ENCODE results near the gene ARHGAP23. TPM values are rescaled to one million over a fixed set of nuclear protein-coding genes. Genes with fewer than 3 reads are reported as not detected.
"Not testable (repeated sequence)": the region's sequence is repeated elsewhere in the genome, so short reads cannot be mapped to it uniquely, and the experiment has no call there.

ARHGAP23 gene
- total and polyA plus RNA-seq, 2 experiments from 2014 or later: 21.4 to 150 TPM

DNA sequence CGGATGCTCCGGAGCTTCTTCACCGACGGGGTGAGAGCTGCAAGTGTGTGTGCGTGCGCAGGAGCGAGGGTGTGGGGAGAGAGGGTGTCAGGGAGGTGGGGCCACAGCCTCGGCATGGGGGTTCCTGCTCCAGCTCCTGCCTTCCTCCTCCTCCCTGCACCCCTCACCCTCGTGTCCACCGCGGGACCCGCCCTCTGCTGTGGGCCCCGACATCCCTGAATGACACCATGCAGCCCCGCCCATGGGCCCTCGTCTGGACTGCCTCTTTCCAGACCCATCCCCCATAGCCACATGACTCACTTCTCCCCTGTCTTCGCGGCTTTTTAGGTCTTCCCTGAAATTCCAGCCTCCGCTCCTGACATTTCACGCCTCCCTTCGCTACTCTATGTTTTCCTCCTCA lies 41.6 kb downstream of the ARHGAP23 start (continued):
- TF ChIP-seq, protein P1, sequence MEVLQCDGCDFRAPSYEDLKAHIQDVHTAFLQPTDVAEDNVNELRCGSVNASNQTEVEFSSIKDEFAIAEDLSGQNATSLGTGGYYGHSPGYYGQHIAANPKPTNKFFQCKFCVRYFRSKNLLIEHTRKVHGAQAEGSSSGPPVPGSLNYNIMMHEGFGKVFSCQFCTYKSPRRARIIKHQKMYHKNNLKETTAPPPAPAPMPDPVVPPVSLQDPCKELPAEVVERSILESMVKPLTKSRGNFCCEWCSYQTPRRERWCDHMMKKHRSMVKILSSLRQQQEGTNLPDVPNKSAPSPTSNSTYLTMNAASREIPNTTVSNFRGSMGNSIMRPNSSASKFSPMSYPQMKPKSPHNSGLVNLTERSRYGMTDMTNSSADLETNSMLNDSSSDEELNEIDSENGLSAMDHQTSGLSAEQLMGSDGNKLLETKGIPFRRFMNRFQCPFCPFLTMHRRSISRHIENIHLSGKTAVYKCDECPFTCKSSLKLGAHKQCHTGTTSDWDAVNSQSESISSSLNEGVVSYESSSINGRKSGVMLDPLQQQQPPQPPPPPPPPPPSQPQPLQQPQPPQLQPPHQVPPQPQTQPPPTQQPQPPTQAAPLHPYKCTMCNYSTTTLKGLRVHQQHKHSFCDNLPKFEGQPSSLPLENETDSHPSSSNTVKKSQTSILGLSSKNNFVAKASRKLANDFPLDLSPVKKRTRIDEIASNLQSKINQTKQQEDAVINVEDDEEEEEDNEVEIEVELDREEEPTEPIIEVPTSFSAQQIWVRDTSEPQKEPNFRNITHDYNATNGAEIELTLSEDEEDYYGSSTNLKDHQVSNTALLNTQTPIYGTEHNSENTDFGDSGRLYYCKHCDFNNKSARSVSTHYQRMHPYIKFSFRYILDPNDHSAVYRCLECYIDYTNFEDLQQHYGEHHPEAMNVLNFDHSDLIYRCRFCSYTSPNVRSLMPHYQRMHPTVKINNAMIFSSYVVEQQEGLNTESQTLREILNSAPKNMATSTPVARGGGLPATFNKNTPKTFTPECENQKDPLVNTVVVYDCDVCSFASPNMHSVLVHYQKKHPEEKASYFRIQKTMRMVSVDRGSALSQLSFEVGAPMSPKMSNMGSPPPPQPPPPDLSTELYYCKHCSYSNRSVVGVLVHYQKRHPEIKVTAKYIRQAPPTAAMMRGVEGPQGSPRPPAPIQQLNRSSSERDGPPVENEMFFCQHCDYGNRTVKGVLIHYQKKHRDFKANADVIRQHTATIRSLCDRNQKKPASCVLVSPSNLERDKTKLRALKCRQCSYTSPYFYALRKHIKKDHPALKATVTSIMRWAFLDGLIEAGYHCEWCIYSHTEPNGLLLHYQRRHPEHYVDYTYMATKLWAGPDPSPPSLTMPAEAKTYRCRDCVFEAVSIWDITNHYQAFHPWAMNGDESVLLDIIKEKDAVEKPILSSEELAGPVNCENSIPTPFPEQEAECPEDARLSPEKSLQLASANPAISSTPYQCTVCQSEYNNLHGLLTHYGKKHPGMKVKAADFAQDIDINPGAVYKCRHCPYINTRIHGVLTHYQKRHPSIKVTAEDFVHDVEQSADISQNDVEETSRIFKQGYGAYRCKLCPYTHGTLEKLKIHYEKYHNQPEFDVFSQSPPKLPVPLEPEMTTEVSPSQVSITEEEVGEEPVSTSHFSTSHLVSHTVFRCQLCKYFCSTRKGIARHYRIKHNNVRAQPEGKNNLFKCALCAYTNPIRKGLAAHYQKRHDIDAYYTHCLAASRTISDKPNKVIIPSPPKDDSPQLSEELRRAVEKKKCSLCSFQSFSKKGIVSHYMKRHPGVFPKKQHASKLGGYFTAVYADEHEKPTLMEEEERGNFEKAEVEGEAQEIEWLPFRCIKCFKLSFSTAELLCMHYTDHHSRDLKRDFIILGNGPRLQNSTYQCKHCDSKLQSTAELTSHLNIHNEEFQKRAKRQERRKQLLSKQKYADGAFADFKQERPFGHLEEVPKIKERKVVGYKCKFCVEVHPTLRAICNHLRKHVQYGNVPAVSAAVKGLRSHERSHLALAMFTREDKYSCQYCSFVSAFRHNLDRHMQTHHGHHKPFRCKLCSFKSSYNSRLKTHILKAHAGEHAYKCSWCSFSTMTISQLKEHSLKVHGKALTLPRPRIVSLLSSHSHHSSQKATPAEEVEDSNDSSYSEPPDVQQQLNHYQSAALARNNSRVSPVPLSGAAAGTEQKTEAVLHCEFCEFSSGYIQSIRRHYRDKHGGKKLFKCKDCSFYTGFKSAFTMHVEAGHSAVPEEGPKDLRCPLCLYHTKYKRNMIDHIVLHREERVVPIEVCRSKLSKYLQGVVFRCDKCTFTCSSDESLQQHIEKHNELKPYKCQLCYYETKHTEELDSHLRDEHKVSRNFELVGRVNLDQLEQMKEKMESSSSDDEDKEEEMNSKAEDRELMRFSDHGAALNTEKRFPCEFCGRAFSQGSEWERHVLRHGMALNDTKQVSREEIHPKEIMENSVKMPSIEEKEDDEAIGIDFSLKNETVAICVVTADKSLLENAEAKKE (CRISPR knock-in tag; IDR thresholded peaks at IDR 0.05): no peak
- TF ChIP-seq JUNB (IDR thresholded peaks at IDR 0.05; ENCODE audit: unreplicated experiment) (no peak), POLR2AphosphoS5 (IDR thresholded peaks at IDR 0.05; ENCODE audit: low read depth) (no peak), NANOG (IDR thresholded peaks at IDR 0.05; ENCODE audit: borderline replicate concordance) (no peak), ZNF331 (CRISPR knock-in tag; IDR thresholded peaks at IDR 0.05; ENCODE audit: low read depth) (no peak)
- TF ChIP-seq, protein P2, sequence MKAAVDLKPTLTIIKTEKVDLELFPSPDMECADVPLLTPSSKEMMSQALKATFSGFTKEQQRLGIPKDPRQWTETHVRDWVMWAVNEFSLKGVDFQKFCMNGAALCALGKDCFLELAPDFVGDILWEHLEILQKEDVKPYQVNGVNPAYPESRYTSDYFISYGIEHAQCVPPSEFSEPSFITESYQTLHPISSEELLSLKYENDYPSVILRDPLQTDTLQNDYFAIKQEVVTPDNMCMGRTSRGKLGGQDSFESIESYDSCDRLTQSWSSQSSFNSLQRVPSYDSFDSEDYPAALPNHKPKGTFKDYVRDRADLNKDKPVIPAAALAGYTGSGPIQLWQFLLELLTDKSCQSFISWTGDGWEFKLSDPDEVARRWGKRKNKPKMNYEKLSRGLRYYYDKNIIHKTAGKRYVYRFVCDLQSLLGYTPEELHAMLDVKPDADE (IDR thresholded peaks at IDR 0.05): no peak

DNA sequence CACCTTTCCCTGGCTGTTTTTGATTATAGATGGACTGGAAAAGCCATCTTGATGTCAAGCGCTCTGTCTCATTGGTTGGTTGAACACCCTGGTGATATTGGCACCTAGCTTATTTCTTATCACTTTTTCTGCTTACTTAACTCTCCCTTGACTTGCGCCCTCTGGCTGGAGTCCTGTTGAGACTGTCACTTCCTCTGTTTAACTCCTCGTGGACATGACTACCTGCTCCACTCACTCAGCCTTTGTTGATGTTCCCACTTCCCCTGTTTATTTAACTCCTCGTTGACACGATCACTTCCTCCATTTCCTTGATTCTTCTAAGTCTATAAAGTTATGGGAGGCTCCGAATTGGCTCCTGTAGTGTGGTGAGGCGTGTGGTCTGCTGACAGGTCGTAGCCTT lies 43.0 kb downstream of the ARHGAP23 start:
- Mint-ChIP-seq H3K27me3 (ENCODE audit: insufficient read depth, low read depth, poor library complexity) (peaks cover 12% of the 10 kb centered on the region), H3K36me3 (ENCODE audit: low read depth) (peaks cover 70% of the 10 kb centered on the region), H3K4me1 (peaks cover 30% of the 10 kb centered on the region)
- H3K4me3 ChIP-seq; ATAC-seq; H3K4me2 ChIP-seq; DNase-seq (ENCODE audit: low spot score); H3K9me2 ChIP-seq (ENCODE audit: insufficient read depth); H3K27me3 ChIP-seq (ENCODE audit: insufficient read depth); H3K4me3 Mint-ChIP-seq; H3F3A ChIP-seq (replicated peaks; ENCODE audit: low read depth); H3K9me3 Mint-ChIP-seq; H3K27ac Mint-ChIP-seq; H2AFZ ChIP-seq; H4K20me1 ChIP-seq (replicated peaks; ENCODE audit: insufficient read depth); H3K79me2 ChIP-seq (replicated peaks; ENCODE audit: insufficient read depth); H3K4me1 ChIP-seq (ENCODE audit: insufficient read depth): not testable (repeated sequence)
- TF ChIP-seq, protein P3, sequence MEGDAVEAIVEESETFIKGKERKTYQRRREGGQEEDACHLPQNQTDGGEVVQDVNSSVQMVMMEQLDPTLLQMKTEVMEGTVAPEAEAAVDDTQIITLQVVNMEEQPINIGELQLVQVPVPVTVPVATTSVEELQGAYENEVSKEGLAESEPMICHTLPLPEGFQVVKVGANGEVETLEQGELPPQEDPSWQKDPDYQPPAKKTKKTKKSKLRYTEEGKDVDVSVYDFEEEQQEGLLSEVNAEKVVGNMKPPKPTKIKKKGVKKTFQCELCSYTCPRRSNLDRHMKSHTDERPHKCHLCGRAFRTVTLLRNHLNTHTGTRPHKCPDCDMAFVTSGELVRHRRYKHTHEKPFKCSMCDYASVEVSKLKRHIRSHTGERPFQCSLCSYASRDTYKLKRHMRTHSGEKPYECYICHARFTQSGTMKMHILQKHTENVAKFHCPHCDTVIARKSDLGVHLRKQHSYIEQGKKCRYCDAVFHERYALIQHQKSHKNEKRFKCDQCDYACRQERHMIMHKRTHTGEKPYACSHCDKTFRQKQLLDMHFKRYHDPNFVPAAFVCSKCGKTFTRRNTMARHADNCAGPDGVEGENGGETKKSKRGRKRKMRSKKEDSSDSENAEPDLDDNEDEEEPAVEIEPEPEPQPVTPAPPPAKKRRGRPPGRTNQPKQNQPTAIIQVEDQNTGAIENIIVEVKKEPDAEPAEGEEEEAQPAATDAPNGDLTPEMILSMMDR (conservative IDR thresholded peaks at IDR 0.05; ENCODE audit: low read depth in 2 of 2): peak in 1 of 2 experiments; percentile 14; a peak in 1 of 4 replicates
- Histone ChIP-seq H3K27ac (ENCODE audit: low read depth) (peak overlapping the region; percentile 74; the same call in 1 of the 2 replicates), H3K36me3 (ENCODE audit: insufficient read depth) (peaks cover 15% of the 10 kb centered on the region)

Data from GM23338 (cell line).